AG10803 (cell line): ENCODE data around the gene PDK1.
"Not testable (repeated sequence)": the region's sequence is repeated elsewhere in the genome, so short reads cannot be mapped to it uniquely, and the experiment has no call there.

ENCODE experiments used
- DNase-seq: peaks from one replicate; pipeline ENCODE4 v3.0.0; 2010; ENCODE audit warnings: low read depth
- H3K4me3 ChIP-seq: 2 replicates; pipeline ENCODE4 v1.5.1; 2011; ENCODE audit warnings: mild to moderate bottlenecking, low read length, control low read depth
- TF ChIP-seq, protein P1 (sequence below): conservative IDR thresholded peaks from 2 replicates; pipeline ENCODE4 v1.5.1; 2011; ENCODE audit warnings: mild to moderate bottlenecking, low read length, control low read depth, inconsistent platforms

The PDK1 gene

GRCh38 chr2:172513935-172514586 is 41.8 kb upstream of the PDK1 start:
- no peak overlapping the region for H3K4me3 ChIP-seq
- no peak for DNase-seq

GRCh38 chr2:172516299-172516698 is 39.6 kb upstream of the PDK1 start:
- no peak overlapping the region for H3K4me3 ChIP-seq
- TF ChIP-seq, protein P1, sequence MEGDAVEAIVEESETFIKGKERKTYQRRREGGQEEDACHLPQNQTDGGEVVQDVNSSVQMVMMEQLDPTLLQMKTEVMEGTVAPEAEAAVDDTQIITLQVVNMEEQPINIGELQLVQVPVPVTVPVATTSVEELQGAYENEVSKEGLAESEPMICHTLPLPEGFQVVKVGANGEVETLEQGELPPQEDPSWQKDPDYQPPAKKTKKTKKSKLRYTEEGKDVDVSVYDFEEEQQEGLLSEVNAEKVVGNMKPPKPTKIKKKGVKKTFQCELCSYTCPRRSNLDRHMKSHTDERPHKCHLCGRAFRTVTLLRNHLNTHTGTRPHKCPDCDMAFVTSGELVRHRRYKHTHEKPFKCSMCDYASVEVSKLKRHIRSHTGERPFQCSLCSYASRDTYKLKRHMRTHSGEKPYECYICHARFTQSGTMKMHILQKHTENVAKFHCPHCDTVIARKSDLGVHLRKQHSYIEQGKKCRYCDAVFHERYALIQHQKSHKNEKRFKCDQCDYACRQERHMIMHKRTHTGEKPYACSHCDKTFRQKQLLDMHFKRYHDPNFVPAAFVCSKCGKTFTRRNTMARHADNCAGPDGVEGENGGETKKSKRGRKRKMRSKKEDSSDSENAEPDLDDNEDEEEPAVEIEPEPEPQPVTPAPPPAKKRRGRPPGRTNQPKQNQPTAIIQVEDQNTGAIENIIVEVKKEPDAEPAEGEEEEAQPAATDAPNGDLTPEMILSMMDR, result no peak
- DNase-seq, result peak; percentile 51

More at GRCh38 chr2:172513935-172514586, 41.8 kb upstream of the PDK1 start:
- TF ChIP-seq, protein P1, result no peak

- TF ChIP-seq, protein P1, result no peak
- DNase-seq, result no peak
These were observed 36.9 kb upstream of the PDK1 start for GRCh38 chr2:172518995-172519394.

GRCh38 chr2:172525601-172526000 is 30.3 kb upstream of the PDK1 start:
- TF ChIP-seq, protein P1, result no peak
- DNase-seq, result no peak
- no peak overlapping the region for H3K4me3 ChIP-seq

More at GRCh38 chr2:172518995-172519394, 36.9 kb upstream of the PDK1 start:
- H3K4me3 ChIP-seq, result no peak overlapping the region

DNA sequence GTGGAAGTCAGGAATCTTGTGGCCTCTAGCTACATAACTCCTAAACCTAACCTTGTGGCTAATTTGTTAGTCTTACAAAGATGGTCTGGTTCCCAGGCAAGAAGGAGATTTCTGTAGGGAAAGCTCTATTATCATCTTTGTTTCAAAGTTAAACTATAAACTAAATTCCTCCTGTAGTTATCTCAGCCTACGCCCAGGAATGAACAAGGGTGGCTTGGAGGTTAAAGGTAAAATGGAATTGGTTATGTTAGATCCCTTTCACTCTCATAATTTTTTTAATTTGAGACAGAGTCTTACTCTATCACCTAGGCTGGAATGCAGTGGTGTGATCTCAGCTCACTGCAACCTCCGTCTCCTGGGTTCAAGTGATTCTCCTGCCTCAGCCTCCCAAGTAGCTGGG is 24.6 kb upstream of the PDK1 start:
- H3K4me3 ChIP-seq, result no peak overlapping the region
- DNase-seq, result no peak
- TF ChIP-seq, protein P1, result no peak

- H3K4me3 ChIP-seq, DNase-seq: not testable (repeated sequence)
These were observed 23.4 kb upstream of the PDK1 start for GRCh38 chr2:172532461-172532860.

- H3K4me3 ChIP-seq, result no peak overlapping the region
- DNase-seq, result no peak
These were observed 22.2 kb upstream of the PDK1 start for GRCh38 chr2:172533687-172534086.

More at GRCh38 chr2:172533687-172534086, 22.2 kb upstream of the PDK1 start:
- TF ChIP-seq, protein P1, result no peak
